NCI-H524 treated with DMSO at 0.1 percent for 48 hours (cell line): ENCODE results near the gene RAB15.

Experiments
- DNase-seq: peaks from one replicate; lab custom pipeline; 2025; lab: John Stamatoyannopoulos, UW

RAB15 gene

DNA sequence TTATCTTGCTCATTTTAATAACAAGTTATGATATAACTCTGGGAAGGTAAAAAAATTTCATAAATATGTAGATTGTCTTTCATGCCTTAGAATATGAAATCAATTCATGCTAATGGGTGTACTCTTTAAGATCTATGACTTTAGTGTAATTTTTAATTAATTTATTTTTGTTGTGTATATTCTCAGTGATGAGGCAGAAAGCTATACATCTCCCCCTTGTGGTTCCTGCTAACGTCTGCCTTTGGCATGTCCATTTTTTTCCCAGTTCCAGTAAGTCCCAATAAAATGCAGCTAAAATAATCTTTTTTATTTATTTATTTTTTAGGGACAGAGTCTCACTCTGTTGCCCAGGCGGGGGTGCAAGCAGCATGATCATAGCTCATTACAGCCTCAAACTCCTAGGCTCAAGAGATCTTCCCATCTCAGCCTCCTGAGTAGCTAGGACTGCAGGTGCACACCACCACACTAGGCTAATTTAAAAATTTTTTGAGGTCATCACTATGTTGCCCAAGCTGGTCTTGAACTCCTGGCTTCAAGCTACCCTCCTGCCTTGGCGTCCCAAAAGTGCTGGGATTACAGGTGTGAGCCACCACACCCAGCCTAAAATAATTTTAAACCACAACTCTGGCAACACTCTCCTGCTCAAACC lies 61.2 kb downstream of the RAB15 start:
- peak; percentile 13 for DNase-seq

DNA sequence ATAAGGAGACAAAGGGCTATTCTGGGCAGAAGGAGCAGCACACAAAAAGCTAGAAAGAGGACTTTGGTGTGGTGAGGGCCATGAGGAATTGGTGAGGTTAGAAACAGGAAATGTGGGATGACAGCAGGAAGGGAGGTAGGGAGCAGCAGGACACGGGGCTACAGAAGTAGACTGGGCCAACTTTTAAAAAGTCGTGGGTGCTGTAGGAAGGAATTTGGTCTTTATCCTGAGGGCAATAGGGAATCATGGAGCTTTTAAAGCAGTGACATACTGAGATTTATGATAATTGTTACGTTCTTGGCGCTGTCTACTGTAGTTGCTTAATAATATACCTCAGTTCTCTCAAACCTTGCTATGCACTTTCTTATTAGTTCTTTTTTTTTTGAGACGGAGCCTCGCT lies 66.1 kb downstream of the RAB15 start:
- no peak for DNase-seq

DNA sequence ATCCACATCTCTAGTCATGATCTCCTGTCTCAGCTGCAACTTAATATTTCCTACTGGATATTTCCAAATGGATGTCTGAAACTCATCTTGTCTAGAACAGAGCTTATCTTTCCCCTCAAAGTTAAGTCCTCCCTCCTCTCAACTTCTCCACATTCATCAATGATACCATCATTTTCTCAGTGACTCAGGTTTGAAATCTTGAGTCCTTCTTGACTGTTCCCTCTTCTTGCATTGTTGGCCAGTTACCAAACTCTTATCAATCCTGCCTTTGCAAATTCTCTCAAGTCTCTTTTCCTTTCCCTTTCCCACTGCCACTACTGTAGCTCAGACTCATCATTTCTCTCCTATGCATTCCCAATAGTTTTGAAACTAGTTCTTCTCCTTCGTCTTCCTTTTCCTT lies 72.2 kb downstream of the RAB15 start:
- DNase-seq = no peak
